ENCODE measurements around the gene LSM14B. TPM values are rescaled to one million over a fixed set of nuclear protein-coding genes. Genes with fewer than 3 reads are reported as not detected.
A peak's percentile ranks its signal among the peaks of the same experiment; 100 is the strongest.

Gene LSM14B
- total RNA-seq, 1 donor from 2014 or later, result 35.1 TPM

DNA sequence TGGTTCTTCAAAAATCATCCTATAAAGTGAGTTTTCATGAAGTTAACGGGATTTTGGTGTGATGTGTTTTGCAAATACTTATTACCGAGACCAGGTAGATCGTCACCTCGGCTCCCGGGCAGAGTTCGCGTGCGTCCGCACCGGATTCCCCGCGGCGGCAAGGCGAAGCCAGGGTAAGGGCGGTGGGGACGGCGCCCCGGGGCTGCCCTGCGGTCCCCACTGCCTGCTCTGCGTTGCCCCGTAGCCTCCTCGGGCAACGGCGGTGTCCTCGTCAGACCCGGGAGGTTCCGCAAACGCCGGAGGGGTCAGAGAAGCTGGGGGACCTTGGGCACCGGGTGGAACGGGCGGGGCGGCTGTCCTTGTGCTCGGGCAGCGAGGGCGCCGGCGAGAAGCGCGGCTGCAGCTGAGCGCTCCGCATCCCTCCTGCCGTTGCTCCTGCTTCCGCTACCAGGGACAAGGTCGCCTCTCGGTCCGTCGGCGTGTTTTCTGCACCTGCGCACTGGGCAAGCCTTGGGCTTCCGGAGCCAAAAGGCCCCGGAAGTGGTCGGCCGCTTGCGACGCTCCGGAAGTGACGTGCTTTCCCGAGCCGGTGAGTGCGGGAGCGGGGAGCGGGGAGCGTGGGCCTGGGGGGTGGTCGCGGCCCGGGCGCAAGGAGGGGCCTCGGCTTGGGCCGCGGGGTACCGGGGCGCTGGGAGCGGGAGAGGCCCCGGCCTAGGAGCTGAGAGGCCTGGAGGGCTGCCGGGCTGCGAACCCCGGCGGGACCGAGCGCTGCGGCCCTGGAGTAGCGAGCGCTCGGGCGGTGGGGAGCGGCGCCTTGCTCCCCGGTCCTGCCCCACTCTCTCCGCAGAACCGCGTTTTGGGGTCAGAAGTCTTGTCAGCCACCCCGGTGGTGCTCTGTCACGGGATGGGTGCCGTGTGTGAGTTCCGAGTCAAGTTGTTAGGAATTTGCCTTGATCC lies 60.5 kb downstream of the LSM14B start, which contains the start of gene MTG2:
MTG2 (plus strand) TSS at position 560 of the 957 bp plus-strand sequence. CDS start 10,393 bp downstream, outside the sequence.
- H3K9me3 ChIP-seq, result no peaks in the 10 kb centered on the region
- peaks cover 4% of the 10 kb centered on the region for H3K36me3 ChIP-seq
- ATAC-seq, result peak; percentile 98
- TF ChIP-seq, protein P1, sequence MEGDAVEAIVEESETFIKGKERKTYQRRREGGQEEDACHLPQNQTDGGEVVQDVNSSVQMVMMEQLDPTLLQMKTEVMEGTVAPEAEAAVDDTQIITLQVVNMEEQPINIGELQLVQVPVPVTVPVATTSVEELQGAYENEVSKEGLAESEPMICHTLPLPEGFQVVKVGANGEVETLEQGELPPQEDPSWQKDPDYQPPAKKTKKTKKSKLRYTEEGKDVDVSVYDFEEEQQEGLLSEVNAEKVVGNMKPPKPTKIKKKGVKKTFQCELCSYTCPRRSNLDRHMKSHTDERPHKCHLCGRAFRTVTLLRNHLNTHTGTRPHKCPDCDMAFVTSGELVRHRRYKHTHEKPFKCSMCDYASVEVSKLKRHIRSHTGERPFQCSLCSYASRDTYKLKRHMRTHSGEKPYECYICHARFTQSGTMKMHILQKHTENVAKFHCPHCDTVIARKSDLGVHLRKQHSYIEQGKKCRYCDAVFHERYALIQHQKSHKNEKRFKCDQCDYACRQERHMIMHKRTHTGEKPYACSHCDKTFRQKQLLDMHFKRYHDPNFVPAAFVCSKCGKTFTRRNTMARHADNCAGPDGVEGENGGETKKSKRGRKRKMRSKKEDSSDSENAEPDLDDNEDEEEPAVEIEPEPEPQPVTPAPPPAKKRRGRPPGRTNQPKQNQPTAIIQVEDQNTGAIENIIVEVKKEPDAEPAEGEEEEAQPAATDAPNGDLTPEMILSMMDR (IDR thresholded peaks at IDR 0.05), result no peak
- peak; percentile 98 for DNase-seq
- intact Hi-C loops (cut with DNase I), result no loop called here
- H3K27ac ChIP-seq, result peak within 1 kb of the TSS; percentile 97
- H3K27me3 ChIP-seq, result no peaks in the 10 kb centered on the region
- H3K4me3 ChIP-seq, result peak within 1 kb of the TSS; percentile 94
- H3K4me1 ChIP-seq, result peaks cover 23% of the 10 kb centered on the region

DNA sequence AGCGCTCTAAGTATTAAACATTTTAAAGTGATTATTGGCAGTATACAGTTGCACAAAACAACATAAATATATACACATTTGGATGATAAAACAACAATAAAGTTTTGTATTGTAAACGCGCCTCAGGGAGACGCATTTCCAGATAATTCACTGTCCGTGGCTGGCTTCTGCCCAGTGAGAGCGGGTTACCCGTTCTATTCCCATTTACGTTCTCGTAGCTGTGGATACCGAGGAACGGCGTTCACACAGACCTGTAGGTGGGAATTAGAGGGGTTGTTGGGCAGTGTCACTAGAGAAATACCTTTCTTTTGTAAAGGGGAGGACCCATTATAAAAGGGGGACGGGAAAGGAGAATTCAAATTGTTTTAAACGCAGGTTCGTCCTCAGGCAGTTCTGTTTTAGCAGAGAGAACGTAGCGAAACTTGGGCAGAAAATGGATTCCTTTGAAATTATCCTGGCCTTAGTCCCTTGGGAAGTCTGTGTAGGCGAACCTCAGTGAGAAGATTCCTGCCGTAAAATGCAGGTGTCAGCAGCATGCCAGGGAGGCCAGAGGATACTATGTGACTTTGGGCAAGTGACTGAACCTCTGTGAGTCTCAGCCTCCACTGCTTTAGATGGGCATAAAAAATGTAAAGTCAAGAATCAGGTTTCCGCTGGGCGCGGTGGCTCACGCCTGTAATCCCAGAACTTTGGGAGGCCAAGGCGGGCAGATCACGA lies 61.3 kb downstream of the LSM14B start:
- no peaks in the 10 kb centered on the region for H3K27me3 ChIP-seq
- DNase-seq (no peak), ATAC-seq (no peak)
- H3K36me3 ChIP-seq, result peaks cover 4% of the 10 kb centered on the region
- peaks cover 25% of the 10 kb centered on the region for H3K4me1 ChIP-seq
- H3K27ac ChIP-seq, result peak overlapping the region; percentile 97
- H3K4me3 ChIP-seq, result peak overlapping the region; percentile 94
- TF ChIP-seq, protein P1 (IDR thresholded peaks at IDR 0.05), result no peak
- intact Hi-C loops (cut with DNase I), result no loop called here
- no peaks in the 10 kb centered on the region for H3K9me3 ChIP-seq

Other genes starting within 250 kb of the LSM14B start
- 19.6 TPM for gene TAF4, start 56.6 kb upstream of the LSM14B start, total RNA-seq
- gene PSMA7, start 20.9 kb downstream of the LSM14B start, total RNA-seq, result 209 TPM
- gene SS18L1, start 21.3 kb downstream of the LSM14B start, total RNA-seq, result 12.6 TPM
- gene MTG2, start 60.6 kb downstream of the LSM14B start, total RNA-seq, result 26.5 TPM
- not detected for gene HRH3, start 97.8 kb downstream of the LSM14B start, total RNA-seq
- 52.3 TPM for gene OSBPL2, start 116.0 kb downstream of the LSM14B start, total RNA-seq
- 73.4 TPM for gene ADRM1, start 180.5 kb downstream of the LSM14B start, total RNA-seq
- 279 TPM for gene LAMA5, start 244.8 kb downstream of the LSM14B start, total RNA-seq